Kidney tubule cell (primary cell): Measurements from ENCODE around the gene NXNL1.
"Not testable (repeated sequence)": the region's sequence is repeated elsewhere in the genome, so short reads cannot be mapped to it uniquely, and the experiment has no call there.

Experiments
- DNase-seq: peaks from one replicate; pipeline ENCODE4 v3.0.0-alpha.2; 2018; ENCODE audit warnings: low spot score

Gene NXNL1

GRCh38 chr19:17486545-17487240 lies 26.0 kb upstream of the NXNL1 start:
- DNase-seq: no peak

DNA sequence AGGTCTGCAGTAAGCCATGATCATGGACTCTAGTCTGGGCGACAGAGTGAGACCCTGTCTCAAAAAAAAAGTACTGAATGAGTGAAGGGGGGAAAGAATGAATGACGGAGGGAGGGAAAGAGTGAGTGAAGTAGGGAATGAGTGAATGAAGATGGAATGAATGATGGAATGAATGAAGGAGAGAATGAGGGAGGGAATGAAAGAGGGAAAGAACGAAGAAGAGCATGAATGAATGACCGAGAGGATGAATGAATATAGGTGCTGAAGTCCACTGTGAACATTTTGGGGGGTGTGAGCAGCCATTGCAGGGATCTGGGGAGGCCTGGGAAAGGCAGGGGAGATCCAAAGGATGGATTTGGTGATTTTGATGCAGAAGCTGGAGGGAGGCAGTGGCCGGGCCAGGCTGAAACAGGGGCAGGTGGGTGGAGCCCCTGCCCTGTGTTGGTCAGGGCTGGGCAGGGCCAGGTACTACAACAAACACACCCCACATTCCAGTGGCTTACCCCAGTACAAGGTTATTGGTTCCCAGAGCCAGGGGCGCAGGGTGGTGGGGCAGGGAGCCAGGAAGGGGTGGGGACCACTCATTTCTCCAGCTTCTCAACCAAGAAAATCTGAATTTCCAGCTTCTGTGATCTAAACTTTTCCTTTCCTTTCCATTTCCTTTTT lies 23.9 kb upstream of the NXNL1 start:
- DNase-seq: no peak

DNA sequence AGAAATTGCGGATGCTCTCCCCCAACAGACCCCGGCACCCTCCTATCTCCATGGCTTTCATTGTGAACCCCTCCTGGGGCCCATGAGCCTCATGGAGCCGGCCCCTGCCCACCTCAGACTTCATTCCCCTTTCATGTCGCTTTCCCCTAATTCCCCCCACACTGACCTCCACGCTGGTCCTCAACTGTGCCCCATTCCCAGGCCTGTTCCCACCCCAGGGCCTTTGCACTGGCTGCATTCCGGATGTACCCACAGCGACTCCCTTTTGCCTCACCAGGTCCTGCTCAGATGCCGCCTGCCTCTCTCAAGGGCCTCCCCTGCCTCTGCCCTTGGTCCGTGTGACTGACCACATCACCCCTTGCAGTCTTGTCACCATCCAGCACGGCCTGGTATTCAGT lies 22.9 kb upstream of the NXNL1 start:
- no peak for DNase-seq

- no peak for DNase-seq
Observed at GRCh38 chr19:17482877-17483604, 22.3 kb upstream of the NXNL1 start.

DNA sequence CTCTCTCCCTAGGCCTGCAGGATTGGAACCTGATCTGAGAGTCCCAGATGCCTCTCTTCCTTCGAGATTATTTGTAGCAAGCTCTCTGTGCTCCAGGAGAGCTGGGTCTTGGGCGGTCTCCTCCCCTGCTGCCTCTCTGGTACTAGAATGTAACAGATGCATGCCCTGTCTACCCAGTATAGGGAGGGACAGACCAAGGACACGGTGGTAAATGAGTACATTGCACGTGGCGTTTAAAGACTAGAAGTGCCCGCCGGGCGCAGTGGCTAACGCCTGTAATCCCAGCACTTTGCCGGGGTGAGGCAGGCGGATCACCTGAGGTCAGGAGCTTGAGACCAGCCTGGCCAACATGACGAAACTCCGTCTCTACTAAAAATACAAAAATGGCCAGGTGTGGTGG lies 21.3 kb upstream of the NXNL1 start:
- DNase-seq: no peak

DNA sequence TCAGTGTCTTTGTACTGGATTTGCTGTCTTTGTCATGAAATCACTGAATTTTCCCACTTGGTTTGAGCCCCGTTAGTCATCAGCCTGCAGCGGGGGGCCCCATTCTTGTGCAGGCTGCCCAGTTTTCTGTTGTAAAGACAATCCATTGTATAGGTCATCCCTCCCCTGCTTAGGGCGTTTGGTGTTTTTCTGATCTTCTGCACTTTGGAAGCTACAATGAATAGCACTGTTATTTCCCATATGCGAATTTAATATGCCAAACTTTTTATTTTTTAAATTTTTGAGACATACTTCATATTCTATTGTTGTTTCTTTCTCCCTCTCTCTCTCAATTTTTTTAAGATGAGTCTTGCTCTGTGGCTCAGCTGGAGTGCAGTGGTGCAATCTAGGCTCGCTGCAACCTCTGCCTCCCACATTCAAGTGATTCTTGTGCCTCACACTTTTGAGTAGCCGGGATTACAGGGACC lies 18.6 kb upstream of the NXNL1 start:
- DNase-seq: no peak

- DNase-seq: no peak
Observed at GRCh38 chr19:17475541-17476115, 14.9 kb upstream of the NXNL1 start.

DNA sequence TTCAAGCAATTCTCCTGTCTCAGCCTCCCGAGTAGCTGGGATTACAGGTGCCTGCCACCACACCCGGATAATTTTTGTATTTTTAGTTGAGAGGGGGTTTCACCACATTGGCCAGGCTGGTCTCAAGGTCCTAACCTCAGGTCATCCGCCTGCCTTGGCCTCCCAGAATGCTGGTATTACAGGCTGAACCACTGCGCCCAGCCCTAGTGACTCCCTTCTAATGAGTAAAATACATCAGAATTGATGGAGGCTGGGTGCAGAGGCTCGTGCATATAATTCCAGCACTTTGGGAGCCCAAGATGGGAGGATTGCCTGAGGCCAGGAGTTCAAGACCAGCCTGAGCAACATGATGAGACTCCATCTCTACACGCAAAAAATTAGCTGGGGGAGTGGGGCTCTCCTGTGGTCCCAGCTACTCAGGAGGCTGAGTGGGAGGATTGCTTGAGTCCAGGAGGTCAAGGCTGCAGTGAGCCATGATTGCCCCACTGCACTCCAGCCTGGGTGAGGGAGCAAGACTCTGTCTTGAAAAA lies 14.3 kb upstream of the NXNL1 start:
- not testable (repeated sequence) for DNase-seq

GRCh38 chr19:17473041-17473440 lies 12.3 kb upstream of the NXNL1 start:
- DNase-seq: peak; percentile 57

DNA sequence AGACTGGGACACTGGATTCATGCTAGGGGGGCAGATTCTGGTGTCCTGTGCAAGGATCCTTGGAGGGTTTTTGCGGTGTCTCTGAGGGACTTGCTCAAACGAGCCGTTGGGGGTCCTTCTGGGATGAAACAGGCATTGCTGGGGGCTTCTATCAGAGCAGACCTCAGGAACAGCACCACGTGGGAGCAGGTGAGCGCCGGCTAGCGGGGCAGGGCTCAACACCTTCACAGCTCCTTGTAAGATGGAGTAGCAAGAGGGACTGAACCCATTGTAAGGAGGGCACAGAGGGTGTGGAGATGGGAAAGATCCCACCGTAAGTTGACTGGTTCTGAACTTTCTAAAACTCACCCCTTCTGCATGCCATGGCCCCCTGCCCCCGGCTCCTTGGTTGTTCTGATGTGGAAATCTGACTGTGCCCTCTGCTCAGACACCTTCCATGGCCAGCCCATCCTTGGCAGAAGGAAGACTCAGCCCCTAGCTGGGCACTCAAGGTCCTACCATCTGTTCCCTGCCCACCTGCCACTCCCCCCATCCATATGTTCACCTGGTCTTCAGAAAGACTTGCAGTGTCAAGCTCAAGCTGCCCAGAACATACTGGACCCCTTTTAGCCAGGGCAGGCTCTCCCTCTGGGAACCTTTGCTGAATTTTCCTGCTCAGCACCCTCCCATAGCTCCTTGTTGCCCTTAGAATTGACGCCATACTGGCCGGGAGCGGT lies 10.8 kb upstream of the NXNL1 start:
- DNase-seq: no peak

DNA sequence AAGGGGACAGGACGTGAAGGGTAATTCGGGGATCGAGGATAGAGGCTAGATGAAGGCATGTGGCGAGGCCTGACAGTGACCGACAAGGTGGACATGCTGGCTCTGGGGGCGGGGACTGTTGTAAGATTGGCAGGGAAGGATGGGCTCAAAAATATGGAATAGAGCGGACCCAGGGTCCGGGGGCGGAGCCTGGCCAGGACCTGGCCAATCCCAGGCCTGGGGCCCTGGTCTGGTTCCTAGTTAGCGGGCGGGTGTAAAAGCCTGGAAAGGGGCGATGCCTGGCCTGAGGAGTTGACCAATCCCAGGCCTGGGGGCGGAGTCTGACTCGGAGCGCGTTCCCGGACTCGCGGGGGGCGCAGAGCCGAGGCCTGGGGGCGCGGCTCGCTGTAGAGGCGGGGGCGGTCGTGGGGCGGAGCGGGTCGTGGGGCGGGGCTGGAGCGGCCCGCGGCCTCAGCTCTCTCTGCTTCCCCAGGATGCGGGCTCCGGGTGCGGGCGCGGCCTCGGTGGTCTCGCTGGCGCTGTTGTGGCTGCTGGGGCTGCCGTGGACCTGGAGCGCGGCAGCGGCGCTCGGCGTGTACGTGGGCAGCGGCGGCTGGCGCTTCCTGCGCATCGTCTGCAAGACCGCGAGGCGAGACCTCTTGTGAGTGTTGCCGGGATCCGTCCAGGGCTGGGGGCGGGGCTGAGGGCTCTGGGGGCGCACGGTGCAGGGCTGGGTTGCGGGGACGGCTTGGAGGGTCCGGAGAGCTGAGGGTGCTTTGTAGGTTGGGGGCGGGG lies 9.5 kb upstream of the NXNL1 start, which contains the start of gene SLC27A1:
SLC27A1 (plus strand) TSS at position 457 of the 774 bp plus-strand sequence; CDS start at position 474, 17 bp downstream.
- DNase-seq: peak; percentile 98

GRCh38 chr19:17469481-17470067 lies 8.8 kb upstream of the NXNL1 start:
- DNase-seq: peak; percentile 91

DNA sequence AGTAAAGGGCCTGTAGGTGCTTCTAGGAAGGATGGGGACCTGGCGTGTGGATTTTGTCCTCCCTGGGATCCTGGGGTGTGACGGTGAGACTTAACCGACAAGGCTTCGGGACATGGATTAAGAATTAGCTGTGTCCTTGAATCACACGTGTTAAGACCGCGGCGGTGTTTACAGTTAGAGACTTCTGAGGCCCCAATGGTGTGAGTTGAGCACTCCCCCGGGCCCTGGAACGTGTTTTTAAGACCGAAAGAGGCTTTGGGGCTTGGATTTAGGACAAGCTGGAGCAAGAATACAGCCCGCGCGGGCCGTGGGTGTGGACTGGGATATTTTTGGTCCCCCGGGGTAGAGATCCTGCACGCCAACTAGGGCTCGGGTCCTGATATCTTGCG lies 8.4 kb upstream of the NXNL1 start:
- DNase-seq: peak; percentile 12

DNA sequence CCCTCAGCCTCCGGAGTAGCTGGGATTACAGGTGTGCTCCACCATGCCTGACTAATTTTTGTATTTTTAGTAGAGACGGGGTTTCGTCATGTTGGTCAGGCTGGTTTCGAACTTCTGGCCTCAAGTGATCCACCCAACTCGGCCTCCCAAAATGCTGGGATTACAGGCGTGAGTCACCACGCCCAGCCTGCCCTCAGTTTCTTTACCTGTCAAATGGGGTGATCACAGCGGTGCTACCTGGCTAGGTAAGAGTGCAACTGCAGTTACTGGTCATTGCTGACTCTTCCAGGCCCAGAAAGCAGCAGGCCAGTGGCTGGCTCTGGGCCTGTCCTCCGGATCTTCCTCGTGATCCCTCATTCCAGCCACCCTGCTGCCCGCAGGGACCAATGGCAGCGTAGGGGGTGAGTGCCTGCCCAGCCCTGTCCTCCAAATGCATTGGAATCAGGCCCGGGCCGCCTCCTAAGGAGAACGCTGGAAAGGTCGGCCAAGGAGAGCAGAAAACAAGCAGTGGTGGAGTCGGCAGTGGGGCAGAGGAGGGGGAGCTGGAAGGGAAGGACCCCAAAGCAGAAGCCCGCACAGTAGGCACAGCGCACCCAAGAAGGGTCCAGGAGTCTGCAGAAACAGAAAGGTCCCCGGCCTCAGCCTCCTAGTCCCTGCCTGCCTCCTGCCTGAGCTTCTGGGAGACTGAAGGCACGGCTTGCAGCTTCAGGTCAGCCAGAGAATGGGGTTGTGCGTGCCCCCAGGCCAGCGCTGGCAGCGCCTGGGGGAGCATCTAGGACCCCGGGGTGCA lies 7.8 kb upstream of the NXNL1 start:
- DNase-seq: no peak

DNA sequence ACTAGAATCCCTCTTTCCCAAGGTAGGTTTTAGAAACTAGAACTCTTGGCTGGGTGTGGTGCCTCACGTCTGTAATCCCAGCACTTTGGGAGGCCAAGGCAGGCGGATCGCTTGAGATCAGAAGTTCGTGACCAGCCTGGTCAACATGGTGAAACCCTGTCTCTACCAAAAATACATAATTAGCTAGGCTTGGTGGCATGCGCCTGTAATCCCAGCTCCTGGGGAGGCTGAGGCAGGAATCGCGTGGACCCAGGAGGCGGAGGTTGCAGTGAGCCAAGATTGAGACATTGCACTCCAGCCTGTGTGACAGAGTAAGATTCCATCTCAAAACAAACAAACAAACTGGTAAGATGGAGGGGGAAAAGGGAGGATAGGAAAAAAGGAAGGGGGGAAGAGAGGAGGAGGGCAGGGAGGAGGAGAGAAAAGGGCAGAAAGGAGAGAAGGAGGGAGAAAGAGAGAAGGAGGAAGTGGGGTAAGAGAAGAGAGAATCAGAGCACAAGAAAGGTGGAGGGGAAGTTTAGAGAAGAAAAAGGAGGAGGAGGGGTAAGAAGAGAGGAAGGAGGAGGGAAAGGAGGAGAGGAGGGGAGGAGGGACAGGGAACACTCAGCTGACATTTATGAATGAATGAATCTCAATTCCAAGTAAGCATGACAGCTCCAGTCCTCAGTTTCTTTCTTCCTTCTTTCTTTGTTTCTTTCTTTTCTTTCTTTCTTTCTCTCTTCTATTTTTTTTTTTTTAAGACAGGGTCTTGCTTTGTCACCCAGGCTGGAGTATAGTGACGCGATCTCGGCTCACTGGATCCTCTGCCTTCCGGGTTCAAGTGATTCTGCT lies 7.0 kb upstream of the NXNL1 start:
- no peak for DNase-seq

DNA sequence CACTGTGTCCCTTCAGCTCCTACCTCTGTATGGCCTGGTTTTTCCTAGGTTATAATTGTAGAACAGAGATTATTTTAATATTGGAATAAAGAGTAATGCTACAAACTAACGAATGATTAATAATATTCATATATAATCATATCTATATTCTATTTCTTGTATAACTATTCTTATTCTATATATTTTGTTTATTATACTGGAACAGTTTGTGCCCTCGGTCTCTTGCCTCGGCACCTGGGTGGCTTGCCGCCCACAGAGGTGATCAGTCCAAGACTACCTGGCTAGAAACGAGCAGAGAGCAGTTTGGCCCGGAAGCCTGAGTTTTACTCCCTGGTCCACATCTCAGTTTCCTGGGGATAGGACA lies 5.7 kb upstream of the NXNL1 start:
- no peak for DNase-seq

- no peak for DNase-seq
Observed at GRCh38 chr19:17458970-17459369, 1.8 kb downstream of the NXNL1 start.

DNA sequence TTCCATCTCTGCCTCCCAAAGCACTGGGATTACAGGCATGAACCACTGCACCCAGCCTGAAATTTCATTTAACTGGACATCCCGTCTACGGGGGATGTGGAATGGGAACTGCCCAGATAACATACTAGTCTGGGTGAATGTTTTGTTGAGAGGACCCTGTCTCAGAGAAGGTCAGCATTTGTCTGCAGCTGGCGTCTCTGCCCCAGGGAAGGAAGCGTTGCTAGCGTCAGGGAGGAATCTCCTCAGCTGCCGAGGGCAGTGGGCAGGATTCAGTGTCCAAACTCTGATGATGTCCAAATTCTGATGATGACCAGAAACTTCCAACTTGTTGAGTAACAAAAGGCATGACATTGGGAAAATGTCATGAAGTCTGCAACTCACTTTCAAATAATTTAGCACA lies 3.1 kb downstream of the NXNL1 start:
- DNase-seq: no peak

DNA sequence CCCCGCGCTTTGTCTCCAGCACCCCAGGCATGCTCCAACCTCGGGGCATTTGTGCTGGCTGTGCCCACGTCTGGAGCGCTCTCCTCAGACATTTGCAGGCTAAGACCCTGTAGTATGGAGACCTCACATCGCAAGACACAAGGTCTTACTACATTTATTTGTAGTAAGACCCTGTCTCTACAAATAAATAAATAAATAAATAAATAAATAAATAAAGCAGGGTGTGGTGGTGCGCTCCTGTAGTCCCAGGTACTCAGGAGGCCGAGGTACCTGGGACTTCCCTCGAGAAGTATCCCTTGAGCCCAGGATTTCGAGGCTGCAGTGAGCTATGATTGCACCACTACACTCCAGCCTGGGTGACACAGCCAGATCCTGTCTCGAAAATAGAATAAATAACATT lies 4.6 kb downstream of the NXNL1 start:
- no peak for DNase-seq
